GM12878 (cell line): ENCODE measurements around the gene CSNK2A1. TPM values are rescaled to one million over a fixed set of nuclear protein-coding genes. Genes with fewer than 3 reads are reported as not detected.

Experiments used
- ATF7 ChIP-seq: fragments of 450-650 bp; IDR thresholded peaks from 2 replicates; pipeline ENCODE4 v1.6.1; 2016; ENCODE audit warnings: low read depth, mild to moderate bottlenecking
- BCLAF1 ChIP-seq: fragments of 450-650 bp; IDR thresholded peaks from 2 replicates; pipeline ENCODE4 v1.6.1; 2017; ENCODE audit warnings: antibody characterized with exemption, mild to moderate bottlenecking, moderate library complexity
- BMI1 ChIP-seq: fragments of 450-650 bp; IDR thresholded peaks from 2 replicates; pipeline ENCODE4 v1.6.1; 2016; ENCODE audit warnings: mild to moderate bottlenecking, moderate library complexity, borderline replicate concordance
- E2F4 ChIP-seq: IDR thresholded peaks from 2 replicates; pipeline ENCODE4 v1.6.1; 2012; ENCODE audit warnings: low read depth, low read length, improper control_type of control experiment
- GABPA ChIP-seq: IDR thresholded peaks from 2 replicates; pipeline ENCODE4 v1.6.1; 2014; ENCODE audit warnings: antibody characterized with exemption, low read depth, mild to moderate bottlenecking, inconsistent platforms
- JUNB ChIP-seq: IDR thresholded peaks from 2 replicates; pipeline ENCODE4 v1.6.1; 2016; ENCODE audit warnings: antibody characterized with exemption, mild to moderate bottlenecking
- MYC ChIP-seq: IDR thresholded peaks from 2 replicates; pipeline ENCODE4 v1.6.1; 2011; ENCODE audit warnings: mild to moderate bottlenecking, low read length, moderate library complexity, inconsistent platforms; ENCODE audit not compliant: insufficient read depth, insufficient replicate concordance, insufficient read length, severe bottlenecking
- NFIC ChIP-seq: IDR thresholded peaks from 2 replicates; pipeline ENCODE4 v1.6.1; 2012; ENCODE audit warnings: low read depth, mild to moderate bottlenecking, inconsistent platforms, low read length, moderate library complexity
- NFYB ChIP-seq: IDR thresholded peaks from 2 replicates; pipeline ENCODE4 v1.6.1; 2011; ENCODE audit warnings: low read depth, mild to moderate bottlenecking, low read length, improper control_type of control experiment, moderate library complexity; ENCODE audit not compliant: insufficient read depth
- POU2F2 ChIP-seq: IDR thresholded peaks from 3 replicates; pipeline ENCODE4 v1.6.1; 2011; ENCODE audit warnings: low read depth, mild to moderate bottlenecking, low read length, borderline replicate concordance
- RCOR1 ChIP-seq: conservative IDR thresholded peaks from 2 replicates; pipeline ENCODE4 v1.6.1; 2012; ENCODE audit warnings: low read depth, low read length, improper control_type of control experiment
- RFX5 ChIP-seq: IDR thresholded peaks from 2 replicates; pipeline ENCODE4 v1.6.1; 2011; ENCODE audit warnings: low read depth, low read length, improper control_type of control experiment
- RUNX3 ChIP-seq: IDR thresholded peaks from 2 replicates; pipeline ENCODE4 v1.6.1; 2012; ENCODE audit warnings: low read length, inconsistent platforms
- TCF7 ChIP-seq: IDR thresholded peaks from 2 replicates; pipeline ENCODE4 v1.6.1; 2014; ENCODE audit warnings: antibody characterized with exemption, borderline replicate concordance
- ZBED1 ChIP-seq: IDR thresholded peaks from 2 replicates; pipeline ENCODE4 v1.6.1; 2016; ENCODE audit warnings: borderline replicate concordance
- ZNF207 ChIP-seq: fragments of 450-650 bp; IDR thresholded peaks from 2 replicates; pipeline ENCODE4 v1.6.1; 2014; ENCODE audit warnings: antibody characterized with exemption, mild to moderate bottlenecking, borderline replicate concordance
- polyA plus RNA-seq, 11 experiments: library from polyadenylated mRNA; depleted of rRNA in 4 of 11; unstranded in 6 of 11; stranded (reverse) in 5 of 11; fragments of >200 nt; fragmentation: Nextera tagmentation in 4 of 11; fragmentation: Illumina TruSeq in 1 of 11; extraction: Ambion mirVana in 4 of 11; extraction: Trizol in 1 of 11; gene quantifications; 1 replicate in 1 of 11; 2 replicates in 10 of 11; pipeline versions ENCODE4 v1.2.1 to v1.2.3, GENCODE V29; 2011 to 2016; ENCODE audit warnings: inconsistent platforms in 2 of 11, missing spikeins in 2 of 11, low read depth in 1 of 11
- total RNA-seq, 4 experiments: library from RNA; depleted of rRNA in 3 of 4; stranded (reverse); fragments of >200 nt in 3 of 4; fragmentation: Illumina TruSeq in 1 of 4; extraction: Trizol in 1 of 4; gene quantifications; 2 replicates each; pipeline versions ENCODE4 v1.2.1 to v1.2.3, GENCODE V29; 2013 to 2021
- TF ChIP-seq, protein P1 (sequence below): fragments of 450-650 bp; IDR thresholded peaks from 2 replicates; pipeline ENCODE4 v1.6.1; 2017; ENCODE audit warnings: mild to moderate bottlenecking, low read depth, inconsistent platforms; ENCODE audit not compliant: poor library complexity, severe bottlenecking
- TF ChIP-seq, protein P2 (sequence below): IDR thresholded peaks from 2 replicates; pipeline ENCODE4 v1.6.1; 2012; ENCODE audit warnings: low read depth, low read length, improper control_type of control experiment
- TF ChIP-seq, protein P3 (sequence below): fragments of 450-650 bp; IDR thresholded peaks from 2 replicates; pipeline ENCODE4 v1.6.1; 2017; ENCODE audit warnings: mild to moderate bottlenecking, moderate library complexity

Gene CSNK2A1
- total and polyA plus RNA-seq, 10 of the 15 experiments (the other 5 are each of a cell fraction or from before 2014, with no cell fraction given) = 47.6 to 199 (median 95.0) TPM

- TF ChIP-seq, protein P1, sequence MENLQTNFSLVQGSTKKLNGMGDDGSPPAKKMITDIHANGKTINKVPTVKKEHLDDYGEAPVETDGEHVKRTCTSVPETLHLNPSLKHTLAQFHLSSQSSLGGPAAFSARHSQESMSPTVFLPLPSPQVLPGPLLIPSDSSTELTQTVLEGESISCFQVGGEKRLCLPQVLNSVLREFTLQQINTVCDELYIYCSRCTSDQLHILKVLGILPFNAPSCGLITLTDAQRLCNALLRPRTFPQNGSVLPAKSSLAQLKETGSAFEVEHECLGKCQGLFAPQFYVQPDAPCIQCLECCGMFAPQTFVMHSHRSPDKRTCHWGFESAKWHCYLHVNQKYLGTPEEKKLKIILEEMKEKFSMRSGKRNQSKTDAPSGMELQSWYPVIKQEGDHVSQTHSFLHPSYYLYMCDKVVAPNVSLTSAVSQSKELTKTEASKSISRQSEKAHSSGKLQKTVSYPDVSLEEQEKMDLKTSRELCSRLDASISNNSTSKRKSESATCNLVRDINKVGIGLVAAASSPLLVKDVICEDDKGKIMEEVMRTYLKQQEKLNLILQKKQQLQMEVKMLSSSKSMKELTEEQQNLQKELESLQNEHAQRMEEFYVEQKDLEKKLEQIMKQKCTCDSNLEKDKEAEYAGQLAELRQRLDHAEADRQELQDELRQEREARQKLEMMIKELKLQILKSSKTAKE = peak; percentile 59
- peak; percentile 86 for TF ChIP-seq RUNX3
- TF ChIP-seq, protein P2, sequence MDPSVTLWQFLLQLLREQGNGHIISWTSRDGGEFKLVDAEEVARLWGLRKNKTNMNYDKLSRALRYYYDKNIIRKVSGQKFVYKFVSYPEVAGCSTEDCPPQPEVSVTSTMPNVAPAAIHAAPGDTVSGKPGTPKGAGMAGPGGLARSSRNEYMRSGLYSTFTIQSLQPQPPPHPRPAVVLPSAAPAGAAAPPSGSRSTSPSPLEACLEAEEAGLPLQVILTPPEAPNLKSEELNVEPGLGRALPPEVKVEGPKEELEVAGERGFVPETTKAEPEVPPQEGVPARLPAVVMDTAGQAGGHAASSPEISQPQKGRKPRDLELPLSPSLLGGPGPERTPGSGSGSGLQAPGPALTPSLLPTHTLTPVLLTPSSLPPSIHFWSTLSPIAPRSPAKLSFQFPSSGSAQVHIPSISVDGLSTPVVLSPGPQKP = 0 out of 2 replicates have a peak, but pooled peaks have one; percentile 16
- no peak; the same call in 1 of the 2 replicates for TF ChIP-seq ZBED1
- no peak for TF ChIP-seq RFX5
- TF ChIP-seq NFIC = peak; percentile 73
- peak; percentile 86 for TF ChIP-seq JUNB
- peak; percentile 37; the same call in 1 of the 2 replicates for TF ChIP-seq TCF7
- TF ChIP-seq GABPA = no peak
- peak; percentile 84; the same call in 2 of the 3 replicates for TF ChIP-seq POU2F2
- TF ChIP-seq NFYB = no peak
- no peak for TF ChIP-seq BMI1
- TF ChIP-seq ATF7 = peak; percentile 65
- TF ChIP-seq E2F4 = no peak
- no peak for TF ChIP-seq ZNF207
- no peak for TF ChIP-seq RCOR1
- TF ChIP-seq, protein P3, sequence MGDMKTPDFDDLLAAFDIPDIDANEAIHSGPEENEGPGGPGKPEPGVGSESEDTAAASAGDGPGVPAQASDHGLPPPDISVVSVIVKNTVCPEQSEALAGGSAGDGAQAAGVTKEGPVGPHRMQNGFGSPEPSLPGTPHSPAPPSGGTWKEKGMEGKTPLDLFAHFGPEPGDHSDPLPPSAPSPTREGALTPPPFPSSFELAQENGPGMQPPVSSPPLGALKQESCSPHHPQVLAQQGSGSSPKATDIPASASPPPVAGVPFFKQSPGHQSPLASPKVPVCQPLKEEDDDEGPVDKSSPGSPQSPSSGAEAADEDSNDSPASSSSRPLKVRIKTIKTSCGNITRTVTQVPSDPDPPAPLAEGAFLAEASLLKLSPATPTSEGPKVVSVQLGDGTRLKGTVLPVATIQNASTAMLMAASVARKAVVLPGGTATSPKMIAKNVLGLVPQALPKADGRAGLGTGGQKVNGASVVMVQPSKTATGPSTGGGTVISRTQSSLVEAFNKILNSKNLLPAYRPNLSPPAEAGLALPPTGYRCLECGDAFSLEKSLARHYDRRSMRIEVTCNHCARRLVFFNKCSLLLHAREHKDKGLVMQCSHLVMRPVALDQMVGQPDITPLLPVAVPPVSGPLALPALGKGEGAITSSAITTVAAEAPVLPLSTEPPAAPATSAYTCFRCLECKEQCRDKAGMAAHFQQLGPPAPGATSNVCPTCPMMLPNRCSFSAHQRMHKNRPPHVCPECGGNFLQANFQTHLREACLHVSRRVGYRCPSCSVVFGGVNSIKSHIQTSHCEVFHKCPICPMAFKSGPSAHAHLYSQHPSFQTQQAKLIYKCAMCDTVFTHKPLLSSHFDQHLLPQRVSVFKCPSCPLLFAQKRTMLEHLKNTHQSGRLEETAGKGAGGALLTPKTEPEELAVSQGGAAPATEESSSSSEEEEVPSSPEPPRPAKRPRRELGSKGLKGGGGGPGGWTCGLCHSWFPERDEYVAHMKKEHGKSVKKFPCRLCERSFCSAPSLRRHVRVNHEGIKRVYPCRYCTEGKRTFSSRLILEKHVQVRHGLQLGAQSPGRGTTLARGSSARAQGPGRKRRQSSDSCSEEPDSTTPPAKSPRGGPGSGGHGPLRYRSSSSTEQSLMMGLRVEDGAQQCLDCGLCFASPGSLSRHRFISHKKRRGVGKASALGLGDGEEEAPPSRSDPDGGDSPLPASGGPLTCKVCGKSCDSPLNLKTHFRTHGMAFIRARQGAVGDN = no peak
- TF ChIP-seq BCLAF1 = no peak
- TF ChIP-seq MYC = no peak
Observed at GRCh38 chr20:433300-433975, 110.2 kb downstream of the CSNK2A1 start (continued).
